Loucy (cell line): ENCODE data around the gene SMPX.

Experiments
- EZH2phosphoT487 ChIP-seq: fragments of 200-600 bp; IDR thresholded peaks from 2 replicates; pipeline ENCODE4 v1.6.1; 2018; ENCODE audit warnings: antibody characterized with exemption, mild to moderate bottlenecking, moderate library complexity, borderline replicate concordance
- TF ChIP-seq, protein P1 (sequence below): fragments of 200-600 bp; sonication (generic); conservative IDR thresholded peaks from 2 replicates; pipeline ENCODE4 v1.5.1; 2014; ENCODE audit warnings: mild to moderate bottlenecking, antibody characterized with exemption, low read length

DNA sequence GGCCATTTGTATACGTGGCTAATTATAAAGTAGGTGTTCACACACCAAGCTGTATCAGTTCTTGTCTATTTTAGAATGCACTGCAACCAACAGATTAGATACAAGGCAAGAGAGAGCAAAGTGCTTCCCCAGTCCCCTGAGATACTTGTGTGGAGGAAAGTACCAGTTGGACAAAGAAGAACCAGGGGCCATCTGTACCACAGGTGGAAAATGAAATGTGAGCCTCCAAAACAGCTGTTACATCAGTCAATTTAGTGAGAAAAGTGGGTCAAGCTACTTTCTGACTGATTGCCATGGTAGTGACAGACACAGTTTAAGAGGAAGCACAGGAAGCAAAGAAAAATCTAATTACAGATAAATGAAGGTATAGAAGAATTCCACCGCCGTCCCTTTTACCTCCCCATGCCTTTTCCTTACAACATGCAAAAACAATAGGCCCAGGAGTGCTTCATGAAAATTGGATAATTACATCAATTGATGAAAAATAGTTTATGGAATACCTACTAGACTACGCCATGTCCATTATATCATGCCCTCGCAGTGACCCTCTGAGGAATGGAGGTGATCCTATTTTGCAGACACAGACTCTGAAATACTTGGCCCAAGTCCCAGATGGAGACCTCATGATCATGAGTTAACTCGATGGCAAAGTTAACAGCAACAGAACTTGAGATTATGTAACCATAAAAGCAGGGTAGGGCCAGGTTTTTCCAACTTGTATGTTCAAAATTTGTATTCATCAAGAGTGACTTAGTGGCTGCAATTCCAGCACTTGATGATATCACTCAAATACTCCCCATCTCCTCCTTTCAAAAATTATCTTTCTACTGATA lies 15.8 kb downstream of the SMPX start:
- TF ChIP-seq, protein P1, sequence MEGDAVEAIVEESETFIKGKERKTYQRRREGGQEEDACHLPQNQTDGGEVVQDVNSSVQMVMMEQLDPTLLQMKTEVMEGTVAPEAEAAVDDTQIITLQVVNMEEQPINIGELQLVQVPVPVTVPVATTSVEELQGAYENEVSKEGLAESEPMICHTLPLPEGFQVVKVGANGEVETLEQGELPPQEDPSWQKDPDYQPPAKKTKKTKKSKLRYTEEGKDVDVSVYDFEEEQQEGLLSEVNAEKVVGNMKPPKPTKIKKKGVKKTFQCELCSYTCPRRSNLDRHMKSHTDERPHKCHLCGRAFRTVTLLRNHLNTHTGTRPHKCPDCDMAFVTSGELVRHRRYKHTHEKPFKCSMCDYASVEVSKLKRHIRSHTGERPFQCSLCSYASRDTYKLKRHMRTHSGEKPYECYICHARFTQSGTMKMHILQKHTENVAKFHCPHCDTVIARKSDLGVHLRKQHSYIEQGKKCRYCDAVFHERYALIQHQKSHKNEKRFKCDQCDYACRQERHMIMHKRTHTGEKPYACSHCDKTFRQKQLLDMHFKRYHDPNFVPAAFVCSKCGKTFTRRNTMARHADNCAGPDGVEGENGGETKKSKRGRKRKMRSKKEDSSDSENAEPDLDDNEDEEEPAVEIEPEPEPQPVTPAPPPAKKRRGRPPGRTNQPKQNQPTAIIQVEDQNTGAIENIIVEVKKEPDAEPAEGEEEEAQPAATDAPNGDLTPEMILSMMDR, result no peak
- TF ChIP-seq EZH2phosphoT487, result no peak
